Hepatocyte (in vitro differentiated cells): ENCODE measurements around the gene METTL24.

Experiments used
- CTCF ChIP-seq: fragments of 200-600 bp; sonication (generic); IDR thresholded peaks from 2 replicates; pipeline ENCODE4 v1.5.1; 2016; ENCODE audit warnings: antibody characterized with exemption, mild to moderate bottlenecking; ENCODE audit not compliant: poor library complexity
- EZH2 ChIP-seq: fragments of 200-600 bp; sonication (generic); IDR thresholded peaks from 2 replicates; pipeline ENCODE4 v1.6.1; 2016; ENCODE audit warnings: antibody characterized with exemption, mild to moderate bottlenecking, borderline replicate concordance
- EZH2phosphoT487 ChIP-seq: fragments of 200-600 bp; sonication (generic); IDR thresholded peaks from one replicate; pipeline ENCODE4 v1.6.1; 2018; ENCODE audit warnings: antibody characterized with exemption, mild to moderate bottlenecking, low read depth, moderate library complexity; ENCODE audit not compliant: unreplicated experiment, severe bottlenecking

- TF ChIP-seq CTCF (no peak), EZH2phosphoT487 (no peak), EZH2 (no peak)
Observed at GRCh38 chr6:110404607-110405006, 46.5 kb upstream of the METTL24 start.
